Astrocyte (in vitro differentiated cells and primary cell): ENCODE measurements around the gene ATP4B. TPM values are rescaled to one million over a fixed set of nuclear protein-coding genes. Genes with fewer than 3 reads are reported as not detected.

ENCODE experiments used
- DNase-seq: peaks from one replicate; pipeline ENCODE4 v3.0.0-alpha.2; 2010; ENCODE audit warnings: low read depth
- FAIRE-seq: peaks from 2 replicates; lab custom pipeline; 2011; peaks lifted over from hg19 to GRCh38; lab: Jason Lieb, UNC
- H2AFZ ChIP-seq: 2 replicates; pipeline ENCODE4 v1.6.0; 2012; ENCODE audit warnings: low read depth, low read length, inconsistent platforms
- H3K27ac ChIP-seq: 2 replicates; pipeline ENCODE4 v1.5.1; 2011; ENCODE audit warnings: low read depth, low read length, inconsistent platforms
- H3K27me3 ChIP-seq: 2 replicates; pipeline ENCODE4 v1.6.0; 2011; ENCODE audit warnings: low read length, inconsistent platforms; ENCODE audit not compliant: insufficient read depth
- H3K36me3 ChIP-seq: 2 replicates; pipeline ENCODE4 v1.5.1; 2011; ENCODE audit warnings: low read length, inconsistent platforms; ENCODE audit not compliant: insufficient read depth
- H3K4me1 ChIP-seq: 2 replicates; pipeline ENCODE4 v1.5.1; 2011; ENCODE audit warnings: low read length, inconsistent platforms; ENCODE audit not compliant: insufficient read depth
- H3K4me2 ChIP-seq: 2 replicates; pipeline ENCODE4 v1.6.0; 2012; ENCODE audit warnings: low read length, inconsistent platforms
- H3K4me3 ChIP-seq: 2 replicates; pipeline ENCODE4 v1.5.1; 2011; ENCODE audit warnings: low read depth, mild to moderate bottlenecking, low read length, inconsistent platforms; ENCODE audit not compliant: insufficient read depth
- H3K79me2 ChIP-seq: 2 replicates; pipeline ENCODE4 v1.6.0; 2012; ENCODE audit warnings: mild to moderate bottlenecking, low read length, inconsistent platforms; ENCODE audit not compliant: insufficient read depth
- H3K9ac ChIP-seq: 2 replicates; pipeline ENCODE4 v1.6.0; 2012; ENCODE audit warnings: mild to moderate bottlenecking, low read length, inconsistent platforms
- H3K9me3 ChIP-seq: 2 replicates; pipeline ENCODE4 v1.5.1; 2012; ENCODE audit warnings: low read depth, mild to moderate bottlenecking, low read length, inconsistent platforms; ENCODE audit not compliant: insufficient read depth
- H4K20me1 ChIP-seq: 2 replicates; pipeline ENCODE4 v1.6.0; 2012; ENCODE audit warnings: low read length, inconsistent platforms; ENCODE audit not compliant: insufficient read depth
- H3K27ac Mint-ChIP-seq: one replicate; pipeline ENCODE4 v1.8.0; 2021; ENCODE audit warnings: mild to moderate bottlenecking, mixed read lengths; ENCODE audit not compliant: unreplicated experiment
- H3K27me3 Mint-ChIP-seq: one replicate; pipeline ENCODE4 v1.8.0; 2021; ENCODE audit warnings: low read depth, mixed read lengths; ENCODE audit not compliant: unreplicated experiment
- H3K36me3 Mint-ChIP-seq: one replicate; pipeline ENCODE4 v1.8.0; 2021; ENCODE audit warnings: low read depth, mixed read lengths; ENCODE audit not compliant: unreplicated experiment
- H3K4me1 Mint-ChIP-seq: one replicate; pipeline ENCODE4 v1.8.0; 2021; ENCODE audit warnings: low read depth, mixed read lengths; ENCODE audit not compliant: unreplicated experiment
- H3K4me3 Mint-ChIP-seq: one replicate; pipeline ENCODE4 v1.8.0; 2021; ENCODE audit warnings: mild to moderate bottlenecking, moderate library complexity, mixed read lengths; ENCODE audit not compliant: unreplicated experiment
- H3K9me3 Mint-ChIP-seq: one replicate; pipeline ENCODE4 v1.8.0; 2021; ENCODE audit warnings: mild to moderate bottlenecking, mixed read lengths; ENCODE audit not compliant: unreplicated experiment
- EZH2 ChIP-seq: IDR thresholded peaks from 2 replicates; pipeline ENCODE4 v1.6.1; 2012; ENCODE audit warnings: mild to moderate bottlenecking, low read length, inconsistent platforms; ENCODE audit not compliant: insufficient read depth
- total RNA-seq: library from RNA; stranded (reverse); gene quantifications from 2 replicates; pipeline ENCODE4 v1.2.1, GENCODE V29; 2021
- TF ChIP-seq, protein P1 (sequence below): IDR thresholded peaks from 2 replicates; pipeline ENCODE4 v1.5.1; 2011; ENCODE audit warnings: low read depth, mild to moderate bottlenecking, inconsistent platforms, low read length, moderate library complexity; ENCODE audit not compliant: insufficient read depth

ATP4B gene
- total RNA-seq, 1 donor from 2014 or later = not detected

GRCh38 chr13:113607056-113607888 lies 50.7 kb downstream of the ATP4B start:
- Histone ChIP-seq H2AFZ (no peak overlapping the region), H3K27me3 (no peaks in the 10 kb centered on the region), H3K4me1 (no peaks in the 10 kb centered on the region), H3K4me2 (no peak overlapping the region), H3K36me3 (peaks cover 7% of the 10 kb centered on the region), H3K9me3 (no peaks in the 10 kb centered on the region), H3K79me2 (peaks cover 99% of the 10 kb centered on the region), H4K20me1 (peaks cover 95% of the 10 kb centered on the region), H3K9ac (no peak overlapping the region), H3K27ac (no peak overlapping the region), H3K4me3 (no peak overlapping the region)
- Mint-ChIP-seq H3K4me1 (peaks cover 3% of the 10 kb centered on the region), H3K36me3 (peaks cover 21% of the 10 kb centered on the region), H3K27me3 (no peaks in the 10 kb centered on the region), H3K4me3 (no peak overlapping the region), H3K27ac (no peak overlapping the region), H3K9me3 (peaks cover 4% of the 10 kb centered on the region)
- TF ChIP-seq, protein P1, sequence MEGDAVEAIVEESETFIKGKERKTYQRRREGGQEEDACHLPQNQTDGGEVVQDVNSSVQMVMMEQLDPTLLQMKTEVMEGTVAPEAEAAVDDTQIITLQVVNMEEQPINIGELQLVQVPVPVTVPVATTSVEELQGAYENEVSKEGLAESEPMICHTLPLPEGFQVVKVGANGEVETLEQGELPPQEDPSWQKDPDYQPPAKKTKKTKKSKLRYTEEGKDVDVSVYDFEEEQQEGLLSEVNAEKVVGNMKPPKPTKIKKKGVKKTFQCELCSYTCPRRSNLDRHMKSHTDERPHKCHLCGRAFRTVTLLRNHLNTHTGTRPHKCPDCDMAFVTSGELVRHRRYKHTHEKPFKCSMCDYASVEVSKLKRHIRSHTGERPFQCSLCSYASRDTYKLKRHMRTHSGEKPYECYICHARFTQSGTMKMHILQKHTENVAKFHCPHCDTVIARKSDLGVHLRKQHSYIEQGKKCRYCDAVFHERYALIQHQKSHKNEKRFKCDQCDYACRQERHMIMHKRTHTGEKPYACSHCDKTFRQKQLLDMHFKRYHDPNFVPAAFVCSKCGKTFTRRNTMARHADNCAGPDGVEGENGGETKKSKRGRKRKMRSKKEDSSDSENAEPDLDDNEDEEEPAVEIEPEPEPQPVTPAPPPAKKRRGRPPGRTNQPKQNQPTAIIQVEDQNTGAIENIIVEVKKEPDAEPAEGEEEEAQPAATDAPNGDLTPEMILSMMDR = no peak
- TF ChIP-seq EZH2 = no peak
- FAIRE-seq (no peak), DNase-seq (no peak)

DNA sequence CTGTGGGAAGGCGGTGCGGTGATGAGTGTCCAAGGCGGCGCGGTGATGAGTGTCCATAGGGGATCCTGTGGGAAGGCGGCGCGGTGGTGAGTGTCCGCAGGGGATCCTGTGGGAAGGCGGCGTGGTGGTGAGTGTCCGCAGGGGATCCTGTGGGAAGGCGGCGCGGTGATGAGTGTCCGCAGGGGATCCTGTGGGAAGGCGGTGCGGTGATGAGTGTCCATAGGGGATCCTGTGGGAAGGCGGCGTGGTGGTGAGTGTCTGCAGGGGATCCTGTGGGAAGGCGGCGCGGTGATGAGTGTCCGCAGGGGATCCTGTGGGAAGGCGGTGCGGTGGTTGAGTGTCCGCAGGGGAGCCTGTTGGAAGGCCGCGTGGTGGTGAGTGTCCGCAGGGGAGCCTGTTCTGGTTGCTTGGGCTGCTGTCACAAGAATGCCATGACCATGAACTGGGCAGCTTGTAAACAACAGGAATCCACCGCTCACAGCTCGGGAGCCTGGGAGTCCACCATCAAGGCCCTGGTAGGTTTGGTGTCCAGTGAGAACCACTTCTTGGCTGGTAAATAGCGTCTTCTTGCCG lies 52.0 kb downstream of the ATP4B start:
- no peak overlapping the region for H3K27ac ChIP-seq
- H3K36me3 ChIP-seq = peaks cover 2% of the 10 kb centered on the region
- H4K20me1 ChIP-seq = peaks cover 99% of the 10 kb centered on the region
- no peak overlapping the region for H3K4me2 ChIP-seq
- DNase-seq = no peak
- no peak overlapping the region for H3K4me3 ChIP-seq
- no peaks in the 10 kb centered on the region for H3K9me3 ChIP-seq
- H3K79me2 ChIP-seq = peaks cover 99% of the 10 kb centered on the region
- Mint-ChIP-seq H3K27me3 (no peaks in the 10 kb centered on the region), H3K27ac (no peak overlapping the region), H3K9me3 (peaks cover 4% of the 10 kb centered on the region), H3K4me3 (no peak overlapping the region), H3K36me3 (peaks cover 16% of the 10 kb centered on the region), H3K4me1 (peaks cover 3% of the 10 kb centered on the region)
- no peaks in the 10 kb centered on the region for H3K27me3 ChIP-seq
- no peak overlapping the region for H3K9ac ChIP-seq
- TF ChIP-seq EZH2 = no peak
- TF ChIP-seq, protein P1 = no peak
- no peaks in the 10 kb centered on the region for H3K4me1 ChIP-seq
- no peak for FAIRE-seq
- no peak overlapping the region for H2AFZ ChIP-seq

- no peak for TF ChIP-seq EZH2
- TF ChIP-seq, protein P1 = no peak
- peaks cover 3% of the 10 kb centered on the region for H3K4me1 Mint-ChIP-seq
- H3K4me2 ChIP-seq = no peak overlapping the region
- no peak overlapping the region for H3K4me3 ChIP-seq
- no peak overlapping the region for H3K27ac ChIP-seq
- no peak overlapping the region for H3K4me3 Mint-ChIP-seq
- H3K9me3 Mint-ChIP-seq = peaks cover 6% of the 10 kb centered on the region
- H3K27ac Mint-ChIP-seq = no peak overlapping the region
- H3K4me1 ChIP-seq = no peaks in the 10 kb centered on the region
- H4K20me1 ChIP-seq = peaks cover 99% of the 10 kb centered on the region
- no peak overlapping the region for H3K9ac ChIP-seq
- no peaks in the 10 kb centered on the region for H3K36me3 ChIP-seq
- no peak overlapping the region for H2AFZ ChIP-seq
- peaks cover 19% of the 10 kb centered on the region for H3K36me3 Mint-ChIP-seq
- H3K9me3 ChIP-seq = no peaks in the 10 kb centered on the region
- FAIRE-seq (no peak), DNase-seq (no peak)
- H3K27me3 Mint-ChIP-seq = no peaks in the 10 kb centered on the region
- H3K27me3 ChIP-seq = no peaks in the 10 kb centered on the region
- H3K79me2 ChIP-seq = peaks cover 99% of the 10 kb centered on the region
Observed at GRCh38 chr13:113605461-113605860, 52.5 kb downstream of the ATP4B start.
